Measurements from ENCODE around the gene SMURF1.

DNA sequence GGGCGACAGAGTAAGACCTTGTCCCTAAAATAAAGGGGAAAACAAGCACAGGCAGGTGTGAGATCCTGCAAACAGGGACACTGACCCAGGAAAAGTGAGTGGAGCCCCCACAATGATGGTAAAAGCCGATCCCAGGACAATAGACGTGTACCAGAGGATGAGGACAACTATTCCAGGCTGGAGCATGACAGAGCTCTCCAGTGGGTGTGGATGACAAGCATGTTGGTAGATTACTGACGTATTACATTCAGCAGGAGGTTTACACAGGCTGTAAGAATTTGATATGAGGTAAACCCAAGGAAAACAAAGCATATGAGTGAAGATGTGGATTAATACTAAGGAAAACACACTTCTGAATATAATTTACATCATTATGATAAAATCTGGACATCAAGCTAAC lies 27.8 kb upstream of the SMURF1 start:
- no peak for TF ChIP-seq RARB (CRISPR knock-in tag; IDR thresholded peaks at IDR 0.05)
- TF ChIP-seq GLIS3 (CRISPR knock-in tag; IDR thresholded peaks at IDR 0.05): no peak
- TF ChIP-seq ZFP3 (CRISPR knock-in tag; IDR thresholded peaks at IDR 0.05): no peak
- TF ChIP-seq, protein P1, sequence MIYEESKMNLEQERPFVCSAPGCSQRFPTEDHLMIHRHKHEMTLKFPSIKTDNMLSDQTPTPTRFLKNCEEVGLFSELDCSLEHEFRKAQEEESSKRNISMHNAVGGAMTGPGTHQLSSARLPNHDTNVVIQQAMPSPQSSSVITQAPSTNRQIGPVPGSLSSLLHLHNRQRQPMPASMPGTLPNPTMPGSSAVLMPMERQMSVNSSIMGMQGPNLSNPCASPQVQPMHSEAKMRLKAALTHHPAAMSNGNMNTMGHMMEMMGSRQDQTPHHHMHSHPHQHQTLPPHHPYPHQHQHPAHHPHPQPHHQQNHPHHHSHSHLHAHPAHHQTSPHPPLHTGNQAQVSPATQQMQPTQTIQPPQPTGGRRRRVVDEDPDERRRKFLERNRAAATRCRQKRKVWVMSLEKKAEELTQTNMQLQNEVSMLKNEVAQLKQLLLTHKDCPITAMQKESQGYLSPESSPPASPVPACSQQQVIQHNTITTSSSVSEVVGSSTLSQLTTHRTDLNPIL (CRISPR knock-in tag; IDR thresholded peaks at IDR 0.05; ENCODE audit: low read depth): no peak
- no peak for TF ChIP-seq ZFP30 (CRISPR knock-in tag; IDR thresholded peaks at IDR 0.05)
